MM.1S (cell line): ENCODE data around the gene CLASP1.

Experiments used
- DNase-seq: peaks from one replicate; pipeline ENCODE4 v3.0.0-alpha.2; 2015
- H2AFZ ChIP-seq: fragments of 300-600 bp; sonication (generic); 2 replicates; pipeline ENCODE4 v1.6.0; 2016; ENCODE audit warnings: antibody characterized with exemption, low read length
- H3F3A ChIP-seq: fragments of 300-600 bp; sonication (generic); 2 replicates; pipeline ENCODE4 v1.6.1; 2016; ENCODE audit warnings: mild to moderate bottlenecking, antibody characterized with exemption, low read length, moderate library complexity, mixed read lengths; ENCODE audit not compliant: insufficient read depth
- H3K27ac ChIP-seq: fragments of 300-600 bp; sonication (generic); 2 replicates; pipeline ENCODE4 v1.5.1; 2016; ENCODE audit warnings: mild to moderate bottlenecking, low read length
- H3K27me3 ChIP-seq: fragments of 300-600 bp; sonication (generic); replicated peaks from 2 replicates; pipeline ENCODE4 v1.6.0; 2016; ENCODE audit warnings: low read length; ENCODE audit not compliant: insufficient read depth
- H3K36me3 ChIP-seq: fragments of 300-600 bp; sonication (generic); replicated peaks from 2 replicates; pipeline ENCODE4 v1.6.1; 2016; ENCODE audit warnings: mild to moderate bottlenecking, low read length, mixed read lengths; ENCODE audit not compliant: insufficient read depth
- H3K4me1 ChIP-seq: fragments of 300-600 bp; sonication (generic); 2 replicates; pipeline ENCODE4 v1.6.1; 2016; ENCODE audit warnings: low read length, mixed read lengths
- H3K4me2 ChIP-seq: fragments of 300-600 bp; sonication (generic); 2 replicates; pipeline ENCODE4 v1.6.0; 2016; ENCODE audit warnings: low read depth, low read length
- H3K4me3 ChIP-seq: fragments of 300-600 bp; sonication (generic); 2 replicates; pipeline ENCODE4 v1.5.1; 2016; ENCODE audit warnings: low read length, mixed read lengths
- H3K79me2 ChIP-seq: fragments of 300-600 bp; sonication (generic); 2 replicates; pipeline ENCODE4 v1.6.1; 2016; ENCODE audit warnings: mixed run types, low read length, mixed read lengths
- H3K9ac ChIP-seq: fragments of 300-600 bp; sonication (generic); 2 replicates; pipeline ENCODE4 v1.6.1; 2016; ENCODE audit warnings: low read length, mixed read lengths
- H3K9me2 ChIP-seq: fragments of 300-600 bp; sonication (generic); replicated peaks from 2 replicates; pipeline ENCODE4 v1.6.1; 2016; ENCODE audit warnings: mild to moderate bottlenecking, low read length, mixed read lengths; ENCODE audit not compliant: insufficient read depth
- H3K9me3 ChIP-seq: fragments of 300-600 bp; sonication (generic); replicated peaks from 2 replicates; pipeline ENCODE4 v1.6.1; 2016; ENCODE audit warnings: mild to moderate bottlenecking, low read length, mixed read lengths; ENCODE audit not compliant: insufficient read depth
- H4K20me1 ChIP-seq: fragments of 300-600 bp; sonication (generic); 2 replicates; pipeline ENCODE4 v1.6.1; 2016; ENCODE audit warnings: mild to moderate bottlenecking, low read length, moderate library complexity, mixed read lengths; ENCODE audit not compliant: insufficient read depth
- CTCF ChIP-seq: fragments of 300-600 bp; sonication (generic); IDR thresholded peaks from 2 replicates; pipeline ENCODE4 v1.5.1; 2016; ENCODE audit warnings: antibody characterized with exemption, low read length, mixed read lengths
- EZH2 ChIP-seq: fragments of 300-600 bp; sonication (generic); optimal IDR thresholded peaks from 2 replicates; pipeline ENCODE3; 2017; ENCODE audit warnings: low read depth, mild to moderate bottlenecking, antibody characterized with exemption, low read length, mixed read lengths
- EZH2phosphoT487 ChIP-seq: fragments of 300-600 bp; sonication (generic); IDR thresholded peaks from 2 replicates; pipeline ENCODE4 v1.6.1; 2018; ENCODE audit warnings: antibody characterized with exemption, low read length

Gene CLASP1

GRCh38 chr2:121588357-121588756 lies 60.9 kb downstream of the CLASP1 start:
- Histone ChIP-seq H3K79me2 (peaks cover 76% of the 10 kb centered on the region), H3K4me2 (no peak overlapping the region), H3K4me3 (no peak overlapping the region), H3K9me2 (no peaks in the 10 kb centered on the region), H3K27me3 (no peaks in the 10 kb centered on the region), H3K9ac (no peak overlapping the region), H3K27ac (no peak overlapping the region), H3F3A (no peaks in the 10 kb centered on the region), H3K4me1 (no peaks in the 10 kb centered on the region), H4K20me1 (no peaks in the 10 kb centered on the region), H2AFZ (no peak overlapping the region), H3K9me3 (no peaks in the 10 kb centered on the region), H3K36me3 (no peaks in the 10 kb centered on the region)
- TF ChIP-seq CTCF: no peak
- TF ChIP-seq EZH2phosphoT487: no peak
- TF ChIP-seq EZH2: no peak
- DNase-seq: no peak

GRCh38 chr2:121587131-121587530 lies 62.1 kb downstream of the CLASP1 start:
- no peak overlapping the region for H3K4me2 ChIP-seq
- no peak overlapping the region for H3K27ac ChIP-seq
- no peak overlapping the region for H3K9ac ChIP-seq
- H2AFZ ChIP-seq: no peak overlapping the region
- H3K9me3 ChIP-seq: no peaks in the 10 kb centered on the region
- H3F3A ChIP-seq: no peaks in the 10 kb centered on the region
- no peaks in the 10 kb centered on the region for H3K27me3 ChIP-seq
- H3K9me2 ChIP-seq: no peaks in the 10 kb centered on the region
- H3K79me2 ChIP-seq: peaks cover 70% of the 10 kb centered on the region
- H3K4me1 ChIP-seq: no peaks in the 10 kb centered on the region
- H4K20me1 ChIP-seq: no peaks in the 10 kb centered on the region
- no peak for DNase-seq
- H3K36me3 ChIP-seq: no peaks in the 10 kb centered on the region
- TF ChIP-seq EZH2: no peak
- no peak for TF ChIP-seq EZH2phosphoT487
- TF ChIP-seq CTCF: no peak
- H3K4me3 ChIP-seq: no peak overlapping the region

- Histone ChIP-seq H3K4me3 (no peak overlapping the region), H3K9ac (no peak overlapping the region), H3K9me2 (no peaks in the 10 kb centered on the region), H4K20me1 (no peaks in the 10 kb centered on the region), H3K4me1 (no peaks in the 10 kb centered on the region), H2AFZ (no peak overlapping the region), H3K9me3 (no peaks in the 10 kb centered on the region), H3K27me3 (no peaks in the 10 kb centered on the region), H3K4me2 (no peak overlapping the region), H3K79me2 (peaks cover 67% of the 10 kb centered on the region), H3K27ac (no peak overlapping the region), H3K36me3 (no peaks in the 10 kb centered on the region), H3F3A (no peaks in the 10 kb centered on the region)
- DNase-seq: no peak
- TF ChIP-seq CTCF (no peak), EZH2 (no peak), EZH2phosphoT487 (no peak)
These were observed 64.5 kb downstream of the CLASP1 start for GRCh38 chr2:121584741-121585140.
